Stimulated activated CD4-positive, alpha-beta T cell treated with anti-CD3 and anti-CD28 coated beads, Interleukin-4, amount 100 ng/mL, for 24 hours (primary cell): ENCODE results near the gene OCRL.

Experiments used
- DNase-seq: peaks from one replicate; pipeline ENCODE4 v3.0.0-alpha.2; 2020

Gene OCRL

DNA sequence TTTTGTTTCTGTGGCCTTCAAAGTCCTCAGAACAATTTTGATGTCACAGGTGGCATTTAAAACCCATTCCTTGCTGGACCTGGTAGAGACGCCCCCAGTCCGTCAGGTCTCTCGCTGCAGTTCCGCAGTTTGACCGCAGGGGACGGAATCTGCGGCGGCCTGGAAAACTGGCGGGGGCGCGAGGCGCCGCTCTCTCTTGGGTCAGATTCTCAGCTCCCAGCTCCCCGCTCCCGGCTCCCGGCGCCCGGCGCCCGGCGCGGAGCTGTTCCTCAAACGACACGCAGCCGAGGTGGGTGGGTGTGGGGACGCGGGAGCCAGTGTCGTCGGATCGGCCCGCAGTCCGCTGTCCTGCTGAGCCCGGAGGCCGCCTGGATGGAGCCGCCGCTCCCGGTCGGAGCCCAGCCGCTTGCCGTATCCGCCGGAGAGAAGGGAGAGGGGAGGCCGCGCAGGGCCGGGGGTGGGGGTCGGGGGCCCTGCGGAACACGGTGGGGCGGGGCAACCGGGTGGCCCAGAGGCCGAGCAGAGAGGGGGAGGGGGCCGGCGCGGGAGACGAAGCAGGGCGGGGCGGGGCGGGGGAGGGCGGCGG, at the start of gene OCRL:
OCRL (plus strand) TSS at position 192 of the 586 bp plus-strand sequence; CDS start at position 373, 181 bp downstream.
- DNase-seq: peak; percentile 56

GRCh38 chrX:129490330-129490729, 49.7 kb upstream of the OCRL start:
- no peak for DNase-seq

DNA sequence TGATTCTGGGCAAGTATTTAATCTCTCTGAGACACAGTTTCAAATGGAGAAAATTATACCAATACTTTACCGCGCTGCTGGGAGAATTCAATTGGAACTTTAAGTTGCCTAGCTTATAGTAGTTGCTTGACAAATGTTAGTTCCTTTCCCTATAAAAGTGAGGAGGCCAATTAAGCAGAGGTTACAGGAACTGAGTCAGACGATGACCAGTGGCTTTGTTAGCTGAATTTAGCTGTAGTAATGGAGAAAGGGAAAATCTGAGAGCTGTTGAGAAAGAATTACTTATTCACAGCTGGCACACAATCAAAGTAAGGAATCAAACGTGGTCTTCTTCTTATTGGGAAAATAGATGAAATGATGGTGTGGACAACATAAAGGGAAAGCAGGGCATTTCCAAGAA, 46.4 kb upstream of the OCRL start:
- DNase-seq: no peak

DNA sequence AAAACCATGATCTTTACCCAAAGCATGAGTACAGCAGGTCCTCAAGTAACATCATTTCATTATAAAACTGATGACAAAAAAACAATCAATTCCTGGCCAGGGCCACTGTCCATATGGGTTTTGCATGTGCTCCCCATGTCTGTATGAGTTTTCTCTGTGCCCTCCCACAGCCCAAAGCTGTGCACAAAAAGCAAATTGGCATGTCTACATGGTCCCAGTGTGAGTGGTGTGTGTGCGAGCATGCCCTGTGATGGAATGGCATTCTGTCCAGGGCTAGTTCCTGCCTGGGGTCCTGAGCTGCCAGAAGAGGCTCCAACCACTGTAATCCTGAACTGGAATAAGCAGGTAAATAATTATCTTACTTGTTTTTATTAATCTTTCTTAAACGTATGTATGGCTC, 45.2 kb upstream of the OCRL start:
- DNase-seq: no peak

GRCh38 chrX:129495900-129496299, 44.2 kb upstream of the OCRL start:
- no peak for DNase-seq

DNA sequence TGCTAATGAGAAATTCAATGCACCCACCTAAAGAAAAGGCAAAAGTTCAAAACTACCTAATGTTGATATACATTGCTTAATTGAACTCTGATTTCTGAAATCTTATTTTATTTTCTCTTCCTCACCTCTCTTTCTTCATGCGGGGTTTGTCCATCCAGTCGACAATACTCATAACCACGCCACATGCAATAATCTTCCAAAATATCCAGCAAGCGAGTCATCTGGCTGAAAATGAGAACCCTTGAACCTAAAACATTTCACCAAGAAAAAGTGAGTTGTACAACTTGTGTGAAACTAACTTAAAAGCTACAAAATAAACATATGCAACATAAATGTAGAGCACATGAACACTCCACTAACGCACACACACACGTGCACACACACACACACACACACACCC, 43.4 kb upstream of the OCRL start:
- DNase-seq: no peak

- no peak for DNase-seq
These were observed 42.8 kb upstream of the OCRL start for GRCh38 chrX:129497146-129497843.

- DNase-seq: no peak
These were observed 29.7 kb upstream of the OCRL start for GRCh38 chrX:129510331-129510730.

- DNase-seq: no peak
These were observed 28.4 kb upstream of the OCRL start for GRCh38 chrX:129511689-129512088.

- DNase-seq: no peak
These were observed 27.6 kb upstream of the OCRL start for GRCh38 chrX:129512409-129512808.

GRCh38 chrX:129516402-129516801, 23.7 kb upstream of the OCRL start:
- DNase-seq: no peak

- no peak for DNase-seq
These were observed 19.9 kb upstream of the OCRL start for GRCh38 chrX:129520151-129520550.

DNA sequence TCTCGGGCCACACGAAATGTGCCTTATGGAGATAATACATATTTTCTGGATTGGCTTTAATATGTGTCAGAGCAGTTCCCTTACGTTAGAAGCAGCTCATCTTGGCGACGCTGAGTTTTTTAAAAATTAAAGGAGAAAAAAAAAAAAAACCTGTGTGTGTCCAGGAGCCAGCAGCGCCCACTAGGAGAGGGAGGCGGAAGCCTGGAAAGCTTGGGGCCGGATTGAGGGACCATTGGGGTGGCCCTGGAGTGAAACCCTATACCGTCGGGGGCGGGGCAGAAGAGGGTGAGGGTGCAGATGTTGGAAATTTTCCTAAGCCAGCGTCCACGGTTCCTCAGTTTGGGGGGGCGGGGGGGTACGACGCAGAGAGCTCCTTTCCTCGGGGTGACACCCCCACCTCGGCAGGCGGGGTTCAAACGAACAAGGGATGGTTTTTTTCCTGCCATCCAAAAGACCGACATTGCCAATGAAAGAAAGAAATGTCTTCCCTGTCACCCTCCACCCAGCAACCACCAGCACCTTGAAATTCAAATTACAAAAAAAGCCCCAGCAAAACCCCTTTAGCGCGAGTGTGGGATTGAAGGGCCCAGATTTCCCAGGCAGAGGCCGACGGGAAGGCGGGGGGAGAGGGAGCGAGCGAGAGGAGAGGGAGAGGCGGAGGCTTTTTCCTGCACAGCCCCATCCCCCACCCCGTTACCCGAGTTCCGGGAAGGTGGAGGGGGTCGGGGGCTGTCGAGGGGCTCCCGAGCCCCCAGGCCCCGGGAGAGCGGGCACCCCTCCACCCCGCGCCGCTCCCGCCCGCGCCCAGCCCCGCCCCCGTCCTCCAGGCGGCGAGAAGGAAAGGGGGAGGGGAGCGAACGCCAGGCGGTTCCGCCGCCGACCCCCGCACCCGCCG, 17.6 kb upstream of the OCRL start:
- no peak for DNase-seq

DNA sequence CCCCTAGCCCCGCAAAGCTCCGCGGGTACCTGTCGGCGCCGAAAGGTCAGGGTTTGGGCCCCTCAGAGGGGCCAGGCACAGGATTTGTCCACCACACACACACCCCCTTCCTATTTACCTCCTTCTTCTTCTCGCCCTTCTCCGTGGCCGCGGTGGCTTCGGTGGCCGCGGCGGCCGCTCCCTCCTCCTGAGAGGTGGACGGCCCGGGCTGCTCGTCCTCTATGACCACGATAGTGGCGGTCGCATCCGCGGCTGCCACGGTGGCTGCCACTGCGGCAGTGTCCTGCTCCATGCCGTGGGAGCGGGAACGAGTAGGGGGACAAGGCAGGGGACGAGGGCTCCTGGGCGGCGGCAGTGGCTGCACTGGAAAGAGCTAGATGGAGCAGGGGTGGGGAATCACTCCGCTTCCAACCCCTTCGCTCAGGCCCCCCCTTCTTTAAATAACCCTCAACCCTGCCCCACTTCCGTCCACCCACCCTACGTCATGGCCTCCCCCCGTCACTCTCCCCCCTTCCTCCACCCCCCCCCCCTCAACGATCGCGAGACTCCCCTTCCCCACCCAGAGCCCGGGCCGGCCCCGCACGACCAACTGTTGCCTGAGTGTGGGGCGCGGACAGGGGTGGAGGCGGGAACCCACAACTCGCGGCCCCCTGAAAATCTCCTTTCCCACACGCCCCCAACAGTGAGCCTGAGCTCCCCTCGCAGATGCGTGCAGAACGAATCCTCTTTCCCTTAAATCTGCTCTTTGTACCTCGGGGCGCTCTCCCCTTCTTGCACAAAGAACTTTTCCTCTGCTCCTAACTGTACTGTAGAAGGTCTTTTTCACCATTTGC, 16.8 kb upstream of the OCRL start, which contains the start of gene SMARCA1:
SMARCA1 (minus strand) TSS at position 412 of the 833 bp plus-strand sequence; CDS start at position 292, 120 bp downstream.
- no peak for DNase-seq

GRCh38 chrX:129524250-129524850, 15.7 kb upstream of the OCRL start:
- DNase-seq: no peak

DNA sequence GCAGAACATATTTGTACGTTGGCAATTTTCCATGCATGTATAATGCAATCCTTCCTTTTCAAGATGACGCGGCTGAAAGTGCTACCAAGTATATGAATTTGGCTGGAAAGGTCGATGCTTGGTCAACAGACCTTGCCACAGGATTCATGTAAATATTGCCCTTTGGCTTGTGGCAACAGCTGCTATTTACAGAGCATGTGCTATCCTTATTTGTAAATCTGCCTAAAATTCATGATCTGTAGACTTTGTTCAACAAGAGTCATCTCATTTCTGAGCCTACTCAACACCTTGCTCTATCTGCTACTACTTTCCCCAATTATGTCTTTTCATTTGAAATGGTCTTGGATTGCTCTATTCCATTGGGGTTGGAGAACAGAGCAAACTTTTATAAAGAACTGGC, 14.9 kb upstream of the OCRL start:
- DNase-seq: no peak

GRCh38 chrX:129525896-129526295, 14.2 kb upstream of the OCRL start:
- DNase-seq: no peak

DNA sequence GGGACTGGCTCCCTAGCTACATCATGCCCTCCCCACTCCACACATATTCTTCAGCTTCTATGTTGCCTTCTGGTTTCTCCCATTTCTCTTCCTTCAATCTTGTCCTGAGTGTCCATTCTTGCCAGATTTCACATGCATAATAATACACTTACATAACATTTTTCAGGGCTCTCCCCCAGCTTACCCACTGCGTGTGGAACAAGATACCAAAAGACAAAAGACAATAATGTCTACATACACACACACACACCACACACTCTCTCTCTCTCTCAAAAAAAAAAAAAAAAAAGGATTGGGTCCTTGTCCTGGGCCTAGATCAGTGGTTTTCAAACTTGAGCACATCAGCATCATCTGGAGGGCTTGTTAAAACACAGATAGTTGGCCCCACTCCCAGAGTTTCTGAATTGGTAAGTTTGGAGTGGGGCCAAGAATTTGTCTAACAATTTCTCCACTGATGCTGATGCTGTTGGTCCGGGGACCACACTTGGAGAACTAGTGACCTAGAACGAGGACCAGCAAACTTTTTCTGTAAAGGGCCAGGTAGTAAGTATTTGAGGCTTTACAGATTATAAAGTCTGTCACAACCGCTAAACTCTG, 10.3 kb upstream of the OCRL start:
- no peak for DNase-seq

DNA sequence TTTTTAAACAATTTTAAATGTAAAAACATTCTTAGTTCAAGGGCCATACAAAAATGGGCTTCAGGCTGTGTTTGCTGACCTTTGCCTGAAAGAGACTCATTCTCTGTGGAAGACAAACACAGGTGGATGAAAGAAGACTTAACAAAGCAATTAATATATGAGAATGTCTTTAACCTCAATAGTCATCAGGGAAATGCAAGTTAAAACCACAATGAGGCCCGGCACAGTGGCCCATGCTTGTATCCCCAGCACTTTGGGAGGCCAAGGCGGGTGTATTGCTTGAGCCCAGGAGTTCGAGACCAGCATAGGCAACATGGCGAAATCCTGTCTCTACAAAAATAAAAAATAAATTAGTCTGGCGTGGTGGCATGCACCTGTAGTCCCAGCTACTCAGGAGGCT, 9.6 kb upstream of the OCRL start:
- DNase-seq: no peak

DNA sequence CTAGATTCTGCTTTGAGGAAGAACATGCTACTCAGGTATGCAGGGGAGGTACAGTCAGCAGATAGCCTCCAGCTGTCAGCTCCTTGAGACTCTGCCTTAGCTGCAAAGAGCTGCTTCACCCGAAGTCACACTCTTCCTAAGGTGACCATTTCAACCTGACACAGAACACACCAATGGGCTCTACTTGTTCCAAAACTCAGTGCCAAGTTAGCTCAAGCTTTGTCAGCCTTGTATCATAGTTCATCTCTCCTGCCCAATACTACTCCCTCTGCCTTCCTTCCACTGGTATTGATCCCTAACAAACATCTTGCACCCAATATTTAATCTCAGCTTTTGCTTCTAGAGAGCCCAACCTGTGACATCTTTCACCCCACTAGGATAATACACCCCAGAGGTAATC, 8.9 kb upstream of the OCRL start:
- no peak for DNase-seq

DNA sequence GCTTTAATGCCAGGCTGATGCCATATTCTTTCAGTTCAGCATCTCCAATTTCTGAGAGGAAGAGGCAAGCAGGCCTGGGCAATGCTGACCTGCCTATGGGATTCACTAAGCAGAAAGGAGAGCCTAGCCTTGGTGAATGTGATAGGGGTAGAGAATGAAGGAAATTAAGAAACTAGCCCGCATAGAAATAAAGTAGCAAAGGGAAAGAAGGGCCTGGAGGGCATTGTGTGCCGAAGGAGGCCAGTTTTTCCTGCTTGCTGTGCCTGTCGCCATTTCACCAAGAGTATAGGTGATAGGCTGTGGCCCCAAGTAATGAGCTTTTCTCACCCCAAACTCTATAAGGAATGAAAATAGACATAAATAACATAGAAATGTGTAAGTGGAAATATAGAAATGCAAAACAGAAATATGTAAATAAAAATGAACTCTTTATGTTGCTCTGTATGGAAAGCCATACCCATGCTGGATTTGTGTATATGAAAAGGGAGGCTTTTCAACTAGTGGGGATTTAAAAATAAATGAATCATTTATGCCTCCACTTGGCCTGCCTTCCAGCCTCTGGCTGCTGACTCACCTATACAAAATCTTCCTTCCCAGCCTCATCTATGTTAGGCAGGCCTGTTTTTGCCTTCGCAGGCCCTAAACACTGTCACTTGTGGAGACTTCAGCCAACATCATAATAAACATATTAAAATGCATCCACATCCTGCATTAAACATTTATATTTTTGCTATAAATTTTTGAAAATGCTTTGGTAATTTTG, 5.1 kb upstream of the OCRL start:
- DNase-seq: no peak
